ENCODE data around the gene RNU4-1. TPM values are rescaled to one million over a fixed set of nuclear protein-coding genes. Genes with fewer than 3 reads are reported as not detected.

Gene RNU4-1
- total and polyA plus RNA-seq, 9 of the 15 experiments (the other 6 are each of a cell fraction or from before 2014, with no cell fraction given) = under 0.01 to 19,719 (median 3,563) TPM; not detected in 4

DNA sequence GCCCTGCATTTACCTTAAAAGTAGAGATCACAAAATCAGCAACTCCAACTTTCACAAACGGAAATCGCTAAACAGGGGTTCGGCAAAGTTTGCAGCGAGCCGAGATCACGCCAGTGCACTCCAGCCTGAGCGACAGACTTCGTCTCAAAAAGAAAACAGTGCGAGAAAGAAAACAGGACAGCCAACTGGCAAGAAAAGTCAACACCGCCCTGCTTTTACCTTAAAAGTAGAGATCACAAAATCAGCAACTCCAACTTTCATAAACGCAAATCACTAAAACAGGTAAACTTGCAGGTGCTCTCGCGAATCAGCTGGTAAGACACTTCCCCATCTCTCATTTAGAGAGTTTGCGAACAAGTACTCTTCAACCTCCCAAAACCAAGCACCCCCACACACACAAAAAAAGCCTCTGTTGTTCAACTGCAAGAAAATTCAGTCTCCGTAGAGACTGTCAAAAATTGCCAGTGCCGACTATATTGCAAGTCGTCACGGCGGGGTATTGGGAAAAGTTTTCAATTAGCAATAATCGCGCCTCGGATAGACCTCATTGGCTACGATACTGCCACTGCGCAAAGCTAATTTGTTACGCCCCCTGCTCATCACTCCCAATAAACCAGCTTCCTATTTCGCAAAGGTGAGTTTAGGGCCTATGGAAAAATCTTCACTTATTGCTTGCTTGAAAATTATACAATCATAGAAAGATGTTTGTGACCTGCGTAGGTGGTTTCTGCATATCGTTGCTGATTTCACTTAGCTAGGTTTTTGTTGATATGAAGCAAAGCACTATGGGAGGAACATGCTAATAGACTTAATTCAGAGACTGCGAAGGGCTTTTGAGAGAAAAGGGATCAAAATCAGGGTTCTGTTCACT, at the start of gene RNU4-1 (continued):
- TF ChIP-seq ZNF584 (CRISPR knock-in tag; IDR thresholded peaks at IDR 0.05; ENCODE audit: low read depth) (peak; percentile 68; the same call in 1 of the 2 replicates), MTA2 (IDR thresholded peaks at IDR 0.05; ENCODE audit: low read depth) (no peak; the same call in 1 of the 2 replicates), SMAD3 (CRISPR knock-in tag; conservative IDR thresholded peaks at IDR 0.05) (peak; percentile 70; the same call in 1 of the 2 replicates), PHF21A (IDR thresholded peaks at IDR 0.05; ENCODE audit: borderline replicate concordance, low read depth) (peak; percentile 74; the same call in 1 of the 2 replicates), TRIM24 (IDR thresholded peaks at IDR 0.05) (peak in 1 of 2 experiments; percentile 30; a peak in 2 of 4 replicates), NR2F6 (CRISPR knock-in tag; IDR thresholded peaks at IDR 0.05) (no peak), IRF2 (CRISPR knock-in tag; IDR thresholded peaks at IDR 0.05) (no peak), JUN (IDR thresholded peaks at IDR 0.05; ENCODE audit: borderline replicate concordance, low read depth, low read length) (0 out of 2 replicates have a peak, but pooled peaks have one; percentile 50), JUN (CRISPR knock-in tag; IDR thresholded peaks at IDR 0.05; ENCODE audit: borderline replicate concordance) (no peak), MAZ (CRISPR knock-in tag; conservative IDR thresholded peaks at IDR 0.05 in 1 of 2, IDR thresholded peaks at IDR 0.05 in 1 of 2) (peak in 1 of 2 experiments; percentile 82; a peak in 3 of 4 replicates)
- TF ChIP-seq, protein P1, sequence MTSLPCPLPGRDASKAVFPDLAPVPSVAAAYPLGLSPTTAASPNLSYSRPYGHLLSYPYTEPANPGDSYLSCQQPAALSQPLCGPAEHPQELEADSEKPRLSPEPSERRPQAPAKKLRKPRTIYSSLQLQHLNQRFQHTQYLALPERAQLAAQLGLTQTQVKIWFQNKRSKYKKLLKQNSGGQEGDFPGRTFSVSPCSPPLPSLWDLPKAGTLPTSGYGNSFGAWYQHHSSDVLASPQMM (CRISPR knock-in tag; IDR thresholded peaks at IDR 0.05) = 0 out of 2 replicates have a peak, but pooled peaks have one; percentile 10
- TF ChIP-seq, protein P2, sequence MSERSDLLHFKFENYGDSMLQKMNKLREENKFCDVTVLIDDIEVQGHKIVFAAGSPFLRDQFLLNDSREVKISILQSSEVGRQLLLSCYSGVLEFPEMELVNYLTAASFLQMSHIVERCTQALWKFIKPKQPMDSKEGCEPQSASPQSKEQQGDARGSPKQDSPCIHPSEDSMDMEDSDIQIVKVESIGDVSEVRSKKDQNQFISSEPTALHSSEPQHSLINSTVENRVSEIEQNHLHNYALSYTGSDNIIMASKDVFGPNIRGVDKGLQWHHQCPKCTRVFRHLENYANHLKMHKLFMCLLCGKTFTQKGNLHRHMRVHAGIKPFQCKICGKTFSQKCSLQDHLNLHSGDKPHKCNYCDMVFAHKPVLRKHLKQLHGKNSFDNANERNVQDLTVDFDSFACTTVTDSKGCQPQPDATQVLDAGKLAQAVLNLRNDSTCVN (CRISPR knock-in tag; IDR thresholded peaks at IDR 0.05) = peak; percentile 76; the same call in 1 of the 2 replicates
- TF ChIP-seq, protein P3, sequence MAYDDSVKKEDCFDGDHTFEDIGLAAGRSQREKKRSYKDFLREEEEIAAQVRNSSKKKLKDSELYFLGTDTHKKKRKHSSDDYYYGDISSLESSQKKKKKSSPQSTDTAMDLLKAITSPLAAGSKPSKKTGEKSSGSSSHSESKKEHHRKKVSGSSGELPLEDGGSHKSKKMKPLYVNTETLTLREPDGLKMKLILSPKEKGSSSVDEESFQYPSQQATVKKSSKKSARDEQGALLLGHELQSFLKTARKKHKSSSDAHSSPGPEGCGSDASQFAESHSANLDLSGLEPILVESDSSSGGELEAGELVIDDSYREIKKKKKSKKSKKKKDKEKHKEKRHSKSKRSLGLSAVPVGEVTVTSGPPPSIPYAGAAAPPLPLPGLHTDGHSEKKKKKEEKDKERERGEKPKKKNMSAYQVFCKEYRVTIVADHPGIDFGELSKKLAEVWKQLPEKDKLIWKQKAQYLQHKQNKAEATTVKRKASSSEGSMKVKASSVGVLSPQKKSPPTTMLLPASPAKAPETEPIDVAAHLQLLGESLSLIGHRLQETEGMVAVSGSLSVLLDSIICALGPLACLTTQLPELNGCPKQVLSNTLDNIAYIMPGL (CRISPR knock-in tag; IDR thresholded peaks at IDR 0.05) = no peak
- TF ChIP-seq, protein P4, sequence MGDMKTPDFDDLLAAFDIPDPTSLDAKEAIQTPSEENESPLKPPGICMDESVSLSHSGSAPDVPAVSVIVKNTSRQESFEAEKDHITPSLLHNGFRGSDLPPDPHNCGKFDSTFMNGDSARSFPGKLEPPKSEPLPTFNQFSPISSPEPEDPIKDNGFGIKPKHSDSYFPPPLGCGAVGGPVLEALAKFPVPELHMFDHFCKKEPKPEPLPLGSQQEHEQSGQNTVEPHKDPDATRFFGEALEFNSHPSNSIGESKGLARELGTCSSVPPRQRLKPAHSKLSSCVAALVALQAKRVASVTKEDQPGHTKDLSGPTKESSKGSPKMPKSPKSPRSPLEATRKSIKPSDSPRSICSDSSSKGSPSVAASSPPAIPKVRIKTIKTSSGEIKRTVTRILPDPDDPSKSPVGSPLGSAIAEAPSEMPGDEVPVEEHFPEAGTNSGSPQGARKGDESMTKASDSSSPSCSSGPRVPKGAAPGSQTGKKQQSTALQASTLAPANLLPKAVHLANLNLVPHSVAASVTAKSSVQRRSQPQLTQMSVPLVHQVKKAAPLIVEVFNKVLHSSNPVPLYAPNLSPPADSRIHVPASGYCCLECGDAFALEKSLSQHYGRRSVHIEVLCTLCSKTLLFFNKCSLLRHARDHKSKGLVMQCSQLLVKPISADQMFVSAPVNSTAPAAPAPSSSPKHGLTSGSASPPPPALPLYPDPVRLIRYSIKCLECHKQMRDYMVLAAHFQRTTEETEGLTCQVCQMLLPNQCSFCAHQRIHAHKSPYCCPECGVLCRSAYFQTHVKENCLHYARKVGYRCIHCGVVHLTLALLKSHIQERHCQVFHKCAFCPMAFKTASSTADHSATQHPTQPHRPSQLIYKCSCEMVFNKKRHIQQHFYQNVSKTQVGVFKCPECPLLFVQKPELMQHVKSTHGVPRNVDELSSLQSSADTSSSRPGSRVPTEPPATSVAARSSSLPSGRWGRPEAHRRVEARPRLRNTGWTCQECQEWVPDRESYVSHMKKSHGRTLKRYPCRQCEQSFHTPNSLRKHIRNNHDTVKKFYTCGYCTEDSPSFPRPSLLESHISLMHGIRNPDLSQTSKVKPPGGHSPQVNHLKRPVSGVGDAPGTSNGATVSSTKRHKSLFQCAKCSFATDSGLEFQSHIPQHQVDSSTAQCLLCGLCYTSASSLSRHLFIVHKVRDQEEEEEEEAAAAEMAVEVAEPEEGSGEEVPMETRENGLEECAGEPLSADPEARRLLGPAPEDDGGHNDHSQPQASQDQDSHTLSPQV (IDR thresholded peaks at IDR 0.05) = peak; percentile 64; the same call in 1 of the 2 replicates
